Measurements from ENCODE around the gene MRPS14. TPM values are rescaled to one million over a fixed set of nuclear protein-coding genes. Genes with fewer than 3 reads are reported as not detected.

MRPS14 gene
- polyA plus RNA-seq, 3 donors from 2014 or later: 42.5 to 52.1 (median 44.4) TPM

GRCh38 chr1:175003521-175003920, 19.7 kb downstream of the MRPS14 start:
- H3K9me3 Mint-ChIP-seq: no peaks in the 10 kb centered on the region
- peaks cover 32 to 55% of the 10 kb centered on the region in 2 donors for H3K4me1 Mint-ChIP-seq
- peaks cover 0 to 4% (median 0%) of the 10 kb centered on the region in 3 donors for H3K27me3 Mint-ChIP-seq (ENCODE audit: low read depth in 3 of 3)
- no peak overlapping the region for H3K4me3 Mint-ChIP-seq
- peak overlapping the region in 3 of 6 donors; percentile 11 to 62 (median 25) for H3K27ac Mint-ChIP-seq
- DNase-seq: no peak
- H3K36me3 Mint-ChIP-seq: peaks cover 0 to 8% (median 0%) of the 10 kb centered on the region in 3 donors

DNA sequence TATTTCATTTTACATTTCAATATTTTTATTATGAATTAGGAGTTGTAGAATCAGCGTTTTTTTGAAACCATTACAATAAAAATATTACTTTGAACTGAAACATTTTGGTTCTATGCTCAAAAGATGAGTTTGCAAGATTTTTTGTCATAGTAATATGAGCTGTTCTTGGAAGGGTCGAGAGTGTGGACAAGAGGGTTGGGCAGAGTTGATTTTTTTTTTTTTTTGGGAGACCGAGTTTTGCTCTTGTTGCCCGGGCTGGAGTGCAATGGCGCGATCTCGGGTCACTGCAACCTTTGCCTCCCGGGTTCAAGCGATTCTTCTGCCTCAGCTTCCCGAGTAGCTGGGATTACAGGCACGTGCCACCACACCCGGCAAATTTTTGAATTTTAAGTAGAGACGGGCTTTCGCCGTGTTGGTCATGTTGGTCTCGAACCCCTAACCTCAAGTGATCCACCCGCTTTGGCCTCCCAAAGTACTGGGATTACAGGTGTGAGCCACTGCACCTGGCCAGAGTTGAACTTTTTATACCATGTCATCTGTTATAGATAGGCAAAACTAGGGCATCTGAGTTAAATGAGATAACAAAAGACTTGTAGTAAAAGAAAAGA, 20.2 kb downstream of the MRPS14 start:
- peak overlapping the region in 3 of 6 donors; percentile 25 to 54 (median 42) for H3K27ac Mint-ChIP-seq
- DNase-seq: no peak
- peaks cover 0 to 4% (median 0%) of the 10 kb centered on the region in 3 donors for H3K27me3 Mint-ChIP-seq (ENCODE audit: low read depth in 3 of 3)
- no peak overlapping the region for H3K4me3 Mint-ChIP-seq
- H3K36me3 Mint-ChIP-seq: peaks cover 0 to 3% (median 0%) of the 10 kb centered on the region in 3 donors
- peaks cover 32 to 55% of the 10 kb centered on the region in 2 donors for H3K4me1 Mint-ChIP-seq
- H3K9me3 Mint-ChIP-seq: no peaks in the 10 kb centered on the region

GRCh38 chr1:175000697-175001187, 22.5 kb downstream of the MRPS14 start:
- Mint-ChIP-seq H3K4me1 (peaks cover 36 to 51% of the 10 kb centered on the region in 2 donors), H3K36me3 (peaks cover 0 to 3% (median 0%) of the 10 kb centered on the region in 3 donors), H3K27ac (peak overlapping the region in 2 of 6 donors; percentile 88 to 94), H3K9me3 (no peaks in the 10 kb centered on the region), H3K4me3 (no peak overlapping the region), H3K27me3 (ENCODE audit: low read depth in 3 of 3) (peaks cover 2 to 4% (median 3%) of the 10 kb centered on the region in 3 donors)
- DNase-seq: no peak

GRCh38 chr1:174999936-175000696, 23.1 kb downstream of the MRPS14 start, which contains the start of gene CACYBP:
Gene CACYBP, plus strand, starts transcription at chr1:174999947. Its CDS starts 234 bp downstream, at chr1:175000181.
- H3K36me3 Mint-ChIP-seq: peaks cover 0 to 3% (median 0%) of the 10 kb centered on the region in 3 donors
- H3K4me1 Mint-ChIP-seq: peaks cover 36 to 45% of the 10 kb centered on the region in 2 donors
- peak within 1 kb of the TSS in 2 of 6 donors; percentile 88 to 94 for H3K27ac Mint-ChIP-seq
- peaks cover 2 to 4% (median 3%) of the 10 kb centered on the region in 3 donors for H3K27me3 Mint-ChIP-seq (ENCODE audit: low read depth in 3 of 3)
- no peak for DNase-seq
- no peak within 1 kb of the TSS for H3K4me3 Mint-ChIP-seq
- H3K9me3 Mint-ChIP-seq: no peaks in the 10 kb centered on the region

GRCh38 chr1:174999216-174999935, 23.8 kb downstream of the MRPS14 start:
- no peak overlapping the region for H3K4me3 Mint-ChIP-seq

GRCh38 chr1:174998569-174999215, 24.5 kb downstream of the MRPS14 start:
- DNase-seq: peak; percentile 65 to 72 (median 67)
- Mint-ChIP-seq H3K27ac (no peak overlapping the region), H3K27me3 (ENCODE audit: low read depth in 3 of 3) (peaks cover 2 to 5% (median 4%) of the 10 kb centered on the region in 3 donors), H3K36me3 (peaks cover 0 to 8% (median 4%) of the 10 kb centered on the region in 3 donors), H3K9me3 (no peaks in the 10 kb centered on the region), H3K4me1 (peaks cover 34 to 35% of the 10 kb centered on the region in 2 donors), H3K4me3 (no peak overlapping the region)

More at GRCh38 chr1:174999216-174999935, 23.8 kb downstream of the MRPS14 start:
- Mint-ChIP-seq H3K9me3 (no peaks in the 10 kb centered on the region), H3K27me3 (ENCODE audit: low read depth in 3 of 3) (peaks cover 2 to 5% (median 4%) of the 10 kb centered on the region in 3 donors), H3K27ac (no peak overlapping the region), H3K36me3 (peaks cover 0 to 3% (median 0%) of the 10 kb centered on the region in 3 donors), H3K4me1 (peaks cover 36 to 41% of the 10 kb centered on the region in 2 donors)
- DNase-seq: peak; percentile 98 to 99 (median 98)

DNA sequence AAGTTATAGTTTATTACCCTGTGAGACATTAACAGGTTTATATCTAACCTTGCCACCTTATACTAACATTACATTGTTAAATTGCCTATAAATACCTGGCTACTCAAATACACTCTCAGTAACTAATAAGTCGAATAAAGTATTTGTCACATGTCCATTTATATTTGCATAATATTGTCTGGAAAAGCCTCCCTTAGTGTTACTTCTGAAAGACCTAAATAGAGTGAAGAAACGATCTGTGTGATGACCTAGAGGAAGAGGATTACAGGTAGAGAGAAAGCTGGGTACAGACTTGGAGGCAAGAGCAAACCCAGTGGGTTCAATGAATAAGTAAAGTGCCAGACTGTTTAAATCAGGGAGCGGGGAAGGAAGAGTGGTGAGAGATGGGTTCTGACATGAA, 26.2 kb downstream of the MRPS14 start:
- H3K4me3 Mint-ChIP-seq: peak overlapping the region in 1 of 5 donors; percentile 39
- peak overlapping the region in 4 of 6 donors; percentile 9 to 77 (median 44) for H3K27ac Mint-ChIP-seq

DNA sequence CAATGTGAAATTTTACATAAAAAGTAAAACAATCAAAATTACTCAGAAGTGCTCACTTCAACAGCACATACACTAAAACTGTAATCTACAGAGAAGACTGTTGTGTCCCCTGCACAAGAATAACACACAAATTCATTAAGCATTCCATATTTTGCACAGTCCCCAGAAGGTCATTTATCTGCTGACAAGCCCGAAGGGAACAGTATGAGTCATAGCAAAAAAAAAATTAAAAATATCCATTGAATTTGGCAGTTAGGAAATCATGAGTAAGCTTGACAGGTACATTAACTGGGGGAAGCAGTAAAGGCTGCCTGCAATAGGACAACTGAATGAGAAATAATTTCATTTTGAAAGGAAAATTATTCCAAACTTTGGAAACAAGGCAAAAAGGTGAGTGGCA, 26.7 kb downstream of the MRPS14 start:
- Mint-ChIP-seq H3K4me1 (peaks cover 15 to 17% of the 10 kb centered on the region in 2 donors), H3K9me3 (no peaks in the 10 kb centered on the region), H3K27me3 (ENCODE audit: low read depth in 3 of 3) (peaks cover 2 to 5% (median 4%) of the 10 kb centered on the region in 3 donors), H3K4me3 (no peak overlapping the region), H3K36me3 (peaks cover 0 to 18% (median 5%) of the 10 kb centered on the region in 3 donors), H3K27ac (peak overlapping the region in 1 of 6 donors; percentile 40)
- no peak for DNase-seq

More for the DNA sequence above, 26.2 kb downstream of the MRPS14 start:
- no peaks in the 10 kb centered on the region for H3K9me3 Mint-ChIP-seq
- peaks cover 19 to 23% of the 10 kb centered on the region in 2 donors for H3K4me1 Mint-ChIP-seq
- peaks cover 0 to 18% (median 5%) of the 10 kb centered on the region in 3 donors for H3K36me3 Mint-ChIP-seq
- no peak for DNase-seq
- peaks cover 2 to 5% (median 4%) of the 10 kb centered on the region in 3 donors for H3K27me3 Mint-ChIP-seq (ENCODE audit: low read depth in 3 of 3)

DNA sequence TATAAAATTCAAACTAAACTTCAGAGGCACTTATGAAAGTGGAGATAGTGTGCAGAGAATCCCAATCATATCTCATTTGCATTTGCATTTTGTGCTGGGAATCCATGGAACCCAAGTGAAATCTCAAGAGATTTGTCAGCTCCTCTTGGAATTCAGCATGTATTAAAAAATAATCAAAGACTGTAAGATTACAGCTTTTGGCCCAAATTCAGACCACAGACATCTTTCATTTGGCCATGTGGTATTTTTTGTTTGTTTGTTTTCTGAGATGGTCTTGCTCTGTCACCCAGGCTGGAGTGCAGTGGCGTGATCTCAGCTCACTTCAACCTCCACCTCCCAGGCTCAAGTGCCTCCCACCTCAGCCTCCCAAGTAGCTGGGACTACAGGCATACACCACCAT, 27.3 kb downstream of the MRPS14 start:
- H3K4me1 Mint-ChIP-seq: peaks cover 14 to 15% of the 10 kb centered on the region in 2 donors
- DNase-seq: no peak
- H3K27ac Mint-ChIP-seq: no peak overlapping the region
- H3K27me3 Mint-ChIP-seq (ENCODE audit: low read depth in 3 of 3): peaks cover 2 to 5% (median 4%) of the 10 kb centered on the region in 3 donors
- peaks cover 0 to 18% (median 5%) of the 10 kb centered on the region in 3 donors for H3K36me3 Mint-ChIP-seq
- no peaks in the 10 kb centered on the region for H3K9me3 Mint-ChIP-seq
- no peak overlapping the region for H3K4me3 Mint-ChIP-seq

DNA sequence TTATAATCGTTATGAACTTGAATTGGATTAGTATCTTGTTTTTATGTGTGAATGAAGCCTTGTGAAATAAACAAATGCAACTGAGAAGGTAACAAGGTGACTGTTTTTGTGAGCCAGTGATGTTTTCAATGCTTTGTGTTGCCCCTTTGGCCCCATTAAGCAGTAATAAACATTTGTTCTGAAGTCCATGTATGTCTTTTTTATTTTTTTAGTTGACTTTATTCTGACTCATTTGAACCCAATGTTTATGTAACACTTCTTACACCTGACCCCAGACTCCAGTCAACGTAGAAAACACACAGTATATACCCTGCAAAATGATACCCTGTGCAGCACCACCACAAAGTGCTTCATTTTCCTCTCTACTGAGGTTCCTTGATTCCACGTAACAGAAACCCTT, 28.1 kb downstream of the MRPS14 start:
- Mint-ChIP-seq H3K4me1 (peaks cover 13 to 15% of the 10 kb centered on the region in 2 donors), H3K4me3 (no peak overlapping the region), H3K9me3 (no peaks in the 10 kb centered on the region), H3K36me3 (peaks cover 0 to 18% (median 5%) of the 10 kb centered on the region in 3 donors), H3K27me3 (ENCODE audit: low read depth in 3 of 3) (peaks cover 0 to 5% (median 2%) of the 10 kb centered on the region in 3 donors), H3K27ac (no peak overlapping the region)
- no peak for DNase-seq

DNA sequence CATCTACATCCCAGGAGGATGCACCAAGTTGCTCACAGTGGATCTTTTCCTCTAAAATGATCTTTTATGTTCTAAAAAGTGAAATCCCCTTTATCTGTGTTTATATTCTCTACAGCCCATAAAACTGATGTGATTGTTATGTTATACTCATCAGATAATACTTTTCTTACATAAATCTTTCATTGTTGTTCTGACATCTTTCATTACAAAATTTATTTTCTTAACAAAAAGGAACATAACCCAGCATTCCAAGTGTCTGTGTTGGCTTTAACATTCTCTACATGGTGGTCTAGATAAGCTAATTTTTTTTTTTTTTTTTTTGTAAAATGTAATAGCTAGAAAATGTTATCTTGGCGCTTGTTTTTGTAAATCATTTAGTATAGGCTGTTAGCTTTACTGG, 31.8 kb downstream of the MRPS14 start:
- Mint-ChIP-seq H3K27ac (peak overlapping the region in 4 of 6 donors; percentile 76 to 95 (median 82)), H3K36me3 (peaks cover 4 to 20% (median 5%) of the 10 kb centered on the region in 3 donors)

GRCh38 chr1:174990382-174990999, 32.7 kb downstream of the MRPS14 start:
- H3K27ac Mint-ChIP-seq: peak overlapping the region; percentile 93 to 96 (median 95)
- DNase-seq: peak; percentile 33 to 47 (median 43)
- H3K4me3 Mint-ChIP-seq: peak overlapping the region; percentile 81 to 91 (median 88)
- no peaks in the 10 kb centered on the region for H3K9me3 Mint-ChIP-seq
- peaks cover 31 to 40% of the 10 kb centered on the region in 2 donors for H3K4me1 Mint-ChIP-seq
- peaks cover 0 to 4% (median 0%) of the 10 kb centered on the region in 3 donors for H3K27me3 Mint-ChIP-seq (ENCODE audit: low read depth in 3 of 3)
- H3K36me3 Mint-ChIP-seq: peaks cover 4 to 21% (median 5%) of the 10 kb centered on the region in 3 donors

More for the DNA sequence above, 31.8 kb downstream of the MRPS14 start:
- peaks cover 0 to 4% (median 0%) of the 10 kb centered on the region in 3 donors for H3K27me3 Mint-ChIP-seq (ENCODE audit: low read depth in 3 of 3)
- peaks cover 30 to 37% of the 10 kb centered on the region in 2 donors for H3K4me1 Mint-ChIP-seq
- H3K4me3 Mint-ChIP-seq: peak overlapping the region in 3 of 5 donors; percentile 1 to 46 (median 18)
- no peaks in the 10 kb centered on the region for H3K9me3 Mint-ChIP-seq
- DNase-seq: no peak

Measured in immature natural killer cell (primary cell).